Natural killer cell (primary cell): ENCODE data around the gene CLPTM1L. TPM values are rescaled to one million over a fixed set of nuclear protein-coding genes. Genes with fewer than 3 reads are reported as not detected.

Experiments used
- ATAC-seq, 3 donors: fragments of 150-1000 bp in 2 of 3; fragments of 200-7000 bp in 1 of 3; cut with Tn5 transposase; 1 replicate in 1 of 3; 2 replicates in 2 of 3; pipeline ENCODE4 v1.10.0; 2021; ENCODE audit warnings: mild to moderate bottlenecking in 2 of 3, moderate library complexity in 2 of 3
- DNase-seq, 2 donors: peaks; one replicate each; pipeline versions ENCODE4 v3.0.0 to v3.0.0-alpha.2; 2013 to 2021; ENCODE audit warnings: mixed read lengths in 1 of 2
- H3K27ac ChIP-seq: one replicate; pipeline ENCODE4 v1.5.1; 2013; ENCODE audit warnings: mild to moderate bottlenecking, low read length
- H3K27me3 ChIP-seq: one replicate; pipeline ENCODE4 v1.6.1; 2013; ENCODE audit warnings: low read length; ENCODE audit not compliant: control insufficient read depth, insufficient read depth
- H3K36me3 ChIP-seq: one replicate; pipeline ENCODE4 v1.6.1; 2013; ENCODE audit warnings: low read length; ENCODE audit not compliant: control insufficient read depth, insufficient read depth
- H3K4me1 ChIP-seq: one replicate; pipeline ENCODE4 v1.6.1; 2013; ENCODE audit warnings: low read length; ENCODE audit not compliant: control insufficient read depth, insufficient read depth
- H3K4me3 ChIP-seq: one replicate; pipeline ENCODE4 v1.5.1; 2013; ENCODE audit warnings: low read length
- H3K9me3 ChIP-seq: one replicate; pipeline ENCODE4 v1.6.1; 2013; ENCODE audit warnings: low read length; ENCODE audit not compliant: control insufficient read depth, insufficient read depth
- H3K27ac Mint-ChIP-seq, 2 donors: one replicate each; pipeline ENCODE4 v1.8.0; 2022; ENCODE audit warnings: mild to moderate bottlenecking in 2 of 2, mixed read lengths in 2 of 2, moderate library complexity in 1 of 2
- H3K27me3 Mint-ChIP-seq, 2 donors: one replicate each; pipeline ENCODE4 v1.8.0; 2022; ENCODE audit warnings: low read depth in 2 of 2, mixed read lengths in 2 of 2
- H3K36me3 Mint-ChIP-seq: one replicate; pipeline ENCODE4 v1.8.0; 2022; ENCODE audit warnings: mixed read lengths
- H3K4me1 Mint-ChIP-seq, 2 donors: one replicate each; pipeline ENCODE4 v1.8.0; 2022; ENCODE audit warnings: mixed read lengths in 2 of 2
- H3K4me3 Mint-ChIP-seq: one replicate; pipeline ENCODE4 v1.8.0; 2022; ENCODE audit warnings: mild to moderate bottlenecking, moderate library complexity, mixed read lengths
- H3K9me3 Mint-ChIP-seq, 2 donors: one replicate each; pipeline ENCODE4 v1.8.0; 2022; ENCODE audit warnings: mixed read lengths in 2 of 2
- WGBS: methylation state at CpG from one replicate; pipeline ENCODE4 v1.1.7; 2013; ENCODE audit warnings: missing lambda C conversion rate; ENCODE audit not compliant: insufficient coverage; 5-methylcytosine and 5-hydroxymethylcytosine counted together
- intact Hi-C: fragments of 100-400 bp; cut with micrococcal nuclease; formaldehyde crosslinking; loops from one replicate; pipeline ENCODE4 v1.14.2; 2022
- total RNA-seq, 4 donors: library from RNA; stranded (reverse); fragments of 120-200 nt in 1 of 4; gene quantifications; one replicate each; pipeline versions ENCODE4 v1.2.3 to v1.2.4, GENCODE V29; 2013 to 2022
- TF ChIP-seq, protein P1 (sequence below): fragments of 200-600 bp; IDR thresholded peaks from one replicate; pipeline ENCODE4 v1.8.0; 2022; ENCODE audit warnings: antibody characterized with exemption

CLPTM1L gene
- total RNA-seq, 3 donors from 2014 or later (not counting 1 experiment from before 2014, with no cell fraction given) = 67.1 to 105 (median 97.5) TPM

DNA sequence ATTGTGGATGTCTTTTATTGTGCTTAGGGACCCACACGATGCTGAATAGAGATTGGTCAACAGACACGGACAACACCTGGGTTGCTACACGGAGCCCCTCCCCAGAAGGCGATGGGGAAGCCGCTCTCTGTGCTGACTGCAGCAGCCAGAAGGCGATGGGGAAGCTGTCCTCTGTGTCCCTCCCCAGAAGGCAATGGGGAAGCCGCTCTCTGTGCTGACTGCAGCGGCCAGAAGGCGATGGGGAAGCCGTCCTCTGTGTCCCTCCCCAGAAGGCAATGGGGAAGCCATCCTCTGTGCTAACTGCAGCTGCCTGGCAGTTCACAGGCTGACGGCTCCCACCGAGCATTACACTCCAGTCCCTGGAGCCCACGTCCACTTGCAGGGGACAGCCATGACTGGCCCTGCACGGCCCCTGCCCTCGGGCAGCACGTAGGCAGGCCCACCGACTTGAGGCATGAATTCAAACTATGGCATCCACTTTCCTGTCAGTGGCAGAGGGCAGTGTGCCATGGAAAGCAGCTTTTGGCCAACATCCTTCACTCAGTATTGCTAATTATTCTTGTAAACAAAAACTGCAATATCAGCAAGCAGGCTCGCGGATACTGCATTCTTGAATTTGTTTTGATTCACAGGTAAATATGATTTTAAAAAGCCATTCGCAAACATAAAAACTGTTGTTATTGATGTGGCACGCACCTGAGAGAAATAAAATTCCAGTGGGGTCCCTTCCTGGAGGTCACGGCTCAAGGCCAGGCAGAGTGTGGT, 48.1 kb upstream of the CLPTM1L start:
- ATAC-seq (no peak), DNase-seq (no peak)
- H3K36me3 Mint-ChIP-seq = no peaks in the 10 kb centered on the region
- Histone ChIP-seq H3K27ac (no peak overlapping the region), H3K36me3 (no peaks in the 10 kb centered on the region), H3K4me3 (no peak overlapping the region), H3K9me3 (no peaks in the 10 kb centered on the region), H3K27me3 (no peaks in the 10 kb centered on the region), H3K4me1 (no peaks in the 10 kb centered on the region)
- no peak overlapping the region for H3K4me3 Mint-ChIP-seq
- H3K4me1 Mint-ChIP-seq = no peaks in the 10 kb centered on the region
- TF ChIP-seq, protein P1, sequence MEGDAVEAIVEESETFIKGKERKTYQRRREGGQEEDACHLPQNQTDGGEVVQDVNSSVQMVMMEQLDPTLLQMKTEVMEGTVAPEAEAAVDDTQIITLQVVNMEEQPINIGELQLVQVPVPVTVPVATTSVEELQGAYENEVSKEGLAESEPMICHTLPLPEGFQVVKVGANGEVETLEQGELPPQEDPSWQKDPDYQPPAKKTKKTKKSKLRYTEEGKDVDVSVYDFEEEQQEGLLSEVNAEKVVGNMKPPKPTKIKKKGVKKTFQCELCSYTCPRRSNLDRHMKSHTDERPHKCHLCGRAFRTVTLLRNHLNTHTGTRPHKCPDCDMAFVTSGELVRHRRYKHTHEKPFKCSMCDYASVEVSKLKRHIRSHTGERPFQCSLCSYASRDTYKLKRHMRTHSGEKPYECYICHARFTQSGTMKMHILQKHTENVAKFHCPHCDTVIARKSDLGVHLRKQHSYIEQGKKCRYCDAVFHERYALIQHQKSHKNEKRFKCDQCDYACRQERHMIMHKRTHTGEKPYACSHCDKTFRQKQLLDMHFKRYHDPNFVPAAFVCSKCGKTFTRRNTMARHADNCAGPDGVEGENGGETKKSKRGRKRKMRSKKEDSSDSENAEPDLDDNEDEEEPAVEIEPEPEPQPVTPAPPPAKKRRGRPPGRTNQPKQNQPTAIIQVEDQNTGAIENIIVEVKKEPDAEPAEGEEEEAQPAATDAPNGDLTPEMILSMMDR = no peak
- H3K27me3 Mint-ChIP-seq = peaks cover 34 to 46% of the 10 kb centered on the region in 2 donors
- H3K9me3 Mint-ChIP-seq = no peaks in the 10 kb centered on the region
- no peak overlapping the region for H3K27ac Mint-ChIP-seq
- 60% methylated on average over 22 of the region's 22 CpGs for WGBS
- intact Hi-C loops = no loop called here

DNA sequence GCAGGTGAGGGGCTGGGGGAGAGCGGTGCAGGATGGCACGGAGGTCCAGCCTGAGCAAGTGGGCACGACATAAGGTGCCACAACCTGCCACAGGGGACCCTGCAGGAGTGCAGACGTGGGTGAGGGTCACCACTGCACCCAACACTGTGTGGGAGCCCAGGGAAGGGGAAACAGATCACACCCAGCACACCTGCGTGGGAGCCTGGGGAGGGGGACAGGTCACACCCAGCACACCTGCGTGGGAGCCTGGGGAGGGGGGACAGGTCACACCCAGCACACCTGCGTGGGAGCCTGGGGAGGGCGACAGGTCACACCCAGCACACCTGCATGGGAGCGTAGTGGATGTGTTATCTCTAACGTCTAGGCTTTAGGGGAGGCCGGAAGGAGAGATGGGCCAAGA, 47.4 kb upstream of the CLPTM1L start:
- ATAC-seq = no peak
- no peak for DNase-seq
- Histone ChIP-seq H3K9me3 (no peaks in the 10 kb centered on the region), H3K36me3 (no peaks in the 10 kb centered on the region), H3K4me1 (peaks cover 2% of the 10 kb centered on the region), H3K27ac (no peak overlapping the region), H3K4me3 (no peak overlapping the region), H3K27me3 (no peaks in the 10 kb centered on the region)
- Mint-ChIP-seq H3K36me3 (no peaks in the 10 kb centered on the region), H3K27ac (no peak overlapping the region), H3K27me3 (peaks cover 26 to 41% of the 10 kb centered on the region in 2 donors), H3K9me3 (no peaks in the 10 kb centered on the region), H3K4me1 (peaks cover 3% of the 10 kb centered on the region in 2 donors), H3K4me3 (no peak overlapping the region)
- WGBS = 76% methylated on average over 11 of the region's 11 CpGs
- intact Hi-C loops = no loop called here
- TF ChIP-seq, protein P1 = no peak

DNA sequence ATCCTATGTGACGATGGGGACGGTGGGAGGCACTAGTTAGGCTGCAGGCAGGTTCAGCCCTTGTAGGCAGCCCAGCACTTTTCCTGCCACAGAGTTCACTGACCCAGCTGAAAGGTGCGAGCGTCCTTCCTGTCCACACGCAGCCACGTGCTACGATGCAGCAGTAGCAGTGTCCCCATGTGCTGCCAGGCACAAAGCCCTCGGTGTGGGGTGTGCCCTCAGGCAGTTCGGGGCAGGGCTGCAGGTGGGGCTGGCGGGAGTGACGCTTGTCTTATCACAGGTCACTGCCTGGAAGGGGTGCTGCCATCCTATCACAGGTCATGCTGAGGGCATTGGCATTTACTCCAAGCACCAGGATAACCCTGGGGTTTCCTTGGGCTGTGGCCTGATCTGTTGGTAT, 46.8 kb upstream of the CLPTM1L start:
- H3K9me3 Mint-ChIP-seq = no peaks in the 10 kb centered on the region
- Histone ChIP-seq H3K4me3 (no peak overlapping the region), H3K36me3 (no peaks in the 10 kb centered on the region), H3K27ac (no peak overlapping the region), H3K4me1 (peaks cover 7% of the 10 kb centered on the region), H3K27me3 (no peaks in the 10 kb centered on the region), H3K9me3 (no peaks in the 10 kb centered on the region)
- TF ChIP-seq, protein P1 = no peak
- DNase-seq = no peak
- H3K27me3 Mint-ChIP-seq = peaks cover 21 to 35% of the 10 kb centered on the region in 2 donors
- peaks cover 8 to 9% of the 10 kb centered on the region in 2 donors for H3K4me1 Mint-ChIP-seq
- WGBS = 67% methylated on average over 11 of the region's 11 CpGs
- intact Hi-C loops = no loop called here
- no peak overlapping the region for H3K4me3 Mint-ChIP-seq
- no peak for ATAC-seq
- no peak overlapping the region for H3K27ac Mint-ChIP-seq
- no peaks in the 10 kb centered on the region for H3K36me3 Mint-ChIP-seq
